Vagina (tissue), 2 donors: ENCODE measurements around the gene SMIM32.

Source experiments
- CTCF ChIP-seq, 3 experiments: fragments of 450-650 bp in 2 of 3; fragments of 200-600 bp in 1 of 3; sonication (generic) in 1 of 3; IDR thresholded peaks; one replicate each; pipeline ENCODE4 v1.5.1; 2017 to 2019; ENCODE audit warnings: antibody characterized with exemption in 3 of 3, mild to moderate bottlenecking in 2 of 3, moderate library complexity in 2 of 3
- POLR2A ChIP-seq, 2 donors: fragments of 450-650 bp; IDR thresholded peaks; one replicate each; pipeline ENCODE4 v1.6.1; 2017; ENCODE audit warnings: antibody characterized with exemption in 2 of 2, mild to moderate bottlenecking in 2 of 2, moderate library complexity in 2 of 2

- TF ChIP-seq CTCF (IDR thresholded peaks at IDR 0.05) (no peak), POLR2A (IDR thresholded peaks at IDR 0.05) (no peak)
Measured at GRCh38 chr5:136232316-136232715, 39.4 kb upstream of the SMIM32 start.
